ENCODE data around the gene SCN1A.

Gene SCN1A

DNA sequence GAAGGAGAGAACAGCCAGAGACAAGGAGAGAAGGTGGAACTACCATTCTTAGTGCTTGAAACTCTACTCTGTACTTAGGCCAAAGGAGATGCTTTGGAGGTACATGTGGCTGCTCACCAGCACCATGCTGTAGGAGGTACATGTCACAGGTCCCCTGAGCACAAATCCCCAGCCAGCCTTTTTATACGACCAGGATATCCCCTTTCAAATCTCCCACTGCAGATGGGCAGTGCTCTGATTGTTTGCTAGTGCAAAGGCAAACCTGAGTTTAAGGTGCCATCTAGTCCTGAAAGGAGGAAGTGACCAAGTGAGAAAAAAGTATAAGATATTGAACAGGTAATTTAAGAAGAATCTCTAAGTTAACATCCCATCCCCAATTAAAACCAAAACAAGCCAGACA lies 157.2 kb downstream of the SCN1A start:
- DNase-seq (ENCODE audit: low read depth in 1 of 2, low spot score in 1 of 2) = no peak
- Histone ChIP-seq H3K4me3 (replicated peaks; ENCODE audit: insufficient read depth, low read length) (no peak overlapping the region), H3K27me3 (ENCODE audit: insufficient read depth, poor library complexity, severe bottlenecking) (no peaks in the 10 kb centered on the region), H3K27ac (replicated peaks) (no peak overlapping the region)
- TF ChIP-seq REST (IDR thresholded peaks at IDR 0.05; ENCODE audit: insufficient replicate concordance, low read depth) (no peak), SPI1 (IDR thresholded peaks at IDR 0.05; ENCODE audit: borderline replicate concordance, low read depth) (peak; percentile 14; the same call in 1 of the 2 replicates)

GRCh38 chr2:165969227-165969626 lies 158.6 kb downstream of the SCN1A start:
- no peak for DNase-seq (ENCODE audit: low read depth in 1 of 2, low spot score in 1 of 2)
- H3K27ac ChIP-seq (replicated peaks) = no peak overlapping the region
- no peak overlapping the region for H3K4me3 ChIP-seq (replicated peaks; ENCODE audit: insufficient read depth, low read length)
- H3K27me3 ChIP-seq (ENCODE audit: insufficient read depth, poor library complexity, severe bottlenecking) = no peaks in the 10 kb centered on the region
- no peak for TF ChIP-seq SPI1 (IDR thresholded peaks at IDR 0.05; ENCODE audit: borderline replicate concordance, low read depth)
- no peak for TF ChIP-seq POLR2AphosphoS5 (IDR thresholded peaks at IDR 0.05; ENCODE audit: low read depth)
- TF ChIP-seq GABPA (IDR thresholded peaks at IDR 0.05; ENCODE audit: low read depth) = no peak
- TF ChIP-seq CTCF (IDR thresholded peaks at IDR 0.05; ENCODE audit: insufficient read depth, low read length) = no peak
- no peak for TF ChIP-seq REST (IDR thresholded peaks at IDR 0.05; ENCODE audit: insufficient replicate concordance, low read depth)

DNA sequence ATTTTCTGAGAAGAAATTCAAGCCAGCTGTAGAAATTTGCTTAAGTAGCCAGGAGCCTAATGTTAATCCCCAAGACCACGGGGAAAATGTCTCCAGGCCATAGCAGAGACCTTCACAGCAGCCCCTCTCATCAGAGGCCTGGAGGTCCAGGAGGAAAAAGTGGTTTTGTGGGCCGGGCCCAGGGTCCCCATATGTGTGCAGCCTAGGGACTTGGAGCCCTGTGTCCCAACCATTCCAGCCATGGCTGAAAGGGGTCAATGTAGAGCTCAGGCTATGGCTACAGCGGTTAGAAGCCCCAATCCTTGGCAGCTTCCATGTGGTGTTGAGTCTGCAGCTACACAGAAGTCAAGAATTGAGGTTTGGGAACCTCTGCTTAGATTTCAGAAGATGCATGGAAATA lies 160.1 kb downstream of the SCN1A start:
- Histone ChIP-seq H3K27me3 (ENCODE audit: insufficient read depth, poor library complexity, severe bottlenecking) (no peaks in the 10 kb centered on the region), H3K4me3 (replicated peaks; ENCODE audit: insufficient read depth, low read length) (no peak overlapping the region), H3K27ac (replicated peaks) (no peak overlapping the region)
- TF ChIP-seq CTCF (IDR thresholded peaks at IDR 0.05; ENCODE audit: insufficient read depth, low read length) = no peak
- no peak for DNase-seq (ENCODE audit: low read depth in 1 of 2, low spot score in 1 of 2)

GRCh38 chr2:165961818-165962217 lies 166.0 kb downstream of the SCN1A start:
- no peak overlapping the region for H3K27ac ChIP-seq (replicated peaks)
- no peaks in the 10 kb centered on the region for H3K27me3 ChIP-seq (ENCODE audit: insufficient read depth, poor library complexity, severe bottlenecking)
- DNase-seq (ENCODE audit: low read depth in 1 of 2, low spot score in 1 of 2) = no peak
- TF ChIP-seq POLR2AphosphoS5 (IDR thresholded peaks at IDR 0.05; ENCODE audit: low read depth) (no peak), GABPA (IDR thresholded peaks at IDR 0.05; ENCODE audit: low read depth) (no peak)
- no peak overlapping the region for H3K4me3 ChIP-seq (replicated peaks; ENCODE audit: insufficient read depth, low read length)

DNA sequence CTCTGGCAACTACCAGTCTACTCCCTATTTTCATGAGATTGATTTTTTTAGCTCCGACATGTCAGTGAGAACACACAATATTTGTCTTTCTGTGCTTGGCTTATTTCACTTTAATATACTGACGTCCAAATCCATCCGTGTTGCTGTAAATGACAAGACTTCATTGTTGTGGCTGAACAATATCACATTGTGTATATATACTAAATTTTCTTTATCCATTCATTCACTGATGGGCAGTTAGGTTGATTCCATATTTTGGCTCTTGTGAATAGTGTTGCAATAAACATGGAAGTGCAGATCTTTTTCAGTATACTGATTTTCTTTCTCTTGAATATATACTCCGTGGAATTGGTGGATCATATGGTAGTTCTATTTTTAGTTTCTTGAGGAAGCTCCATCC lies 168.4 kb downstream of the SCN1A start:
- Histone ChIP-seq H3K27me3 (ENCODE audit: insufficient read depth, poor library complexity, severe bottlenecking) (no peaks in the 10 kb centered on the region), H3K27ac (replicated peaks) (no peak overlapping the region), H3K4me3 (replicated peaks; ENCODE audit: insufficient read depth, low read length) (no peak overlapping the region)
- DNase-seq (ENCODE audit: low read depth in 1 of 2, low spot score in 1 of 2) = no peak
- TF ChIP-seq GABPA (IDR thresholded peaks at IDR 0.05; ENCODE audit: low read depth) (no peak), CTCF (IDR thresholded peaks at IDR 0.05; ENCODE audit: insufficient read depth, low read length) (no peak), POLR2AphosphoS5 (IDR thresholded peaks at IDR 0.05; ENCODE audit: low read depth) (no peak), REST (IDR thresholded peaks at IDR 0.05; ENCODE audit: insufficient replicate concordance, low read depth) (no peak), SPI1 (IDR thresholded peaks at IDR 0.05; ENCODE audit: borderline replicate concordance, low read depth) (no peak)

Measured in HL-60 (cell line).